Esophagus muscularis mucosa (tissue), 4 donors: ENCODE measurements around the gene ST3GAL2.

ENCODE experiments used
- CTCF ChIP-seq, 3 experiments: fragments of 200-600 bp in 2 of 3; fragments of 450-650 bp in 1 of 3; sonication (generic) in 2 of 3; IDR thresholded peaks; one replicate each; pipeline ENCODE4 v1.5.1; 2017 to 2019; ENCODE audit warnings: antibody characterized with exemption in 3 of 3, mild to moderate bottlenecking in 2 of 3, moderate library complexity in 1 of 3
- EP300 ChIP-seq: sonication (generic); formaldehyde crosslinking; IDR thresholded peaks from one replicate; pipeline ENCODE4 v1.6.1; 2017; ENCODE audit warnings: antibody characterized with exemption
- POLR2A ChIP-seq: fragments of 450-650 bp; IDR thresholded peaks from one replicate; pipeline ENCODE4 v1.6.1; 2017; ENCODE audit warnings: antibody characterized with exemption, moderate library complexity, mild to moderate bottlenecking, low read depth
- POLR2AphosphoS5 ChIP-seq, 2 donors: sonication (generic); formaldehyde crosslinking; IDR thresholded peaks; one replicate each; pipeline ENCODE4 v1.6.1; 2017; ENCODE audit warnings: antibody characterized with exemption in 2 of 2

GRCh38 chr16:70454222-70455034 lies 15.5 kb upstream of the ST3GAL2 start, which contains the start of gene FCSK:
- TF ChIP-seq CTCF (IDR thresholded peaks at IDR 0.05) (no peak), POLR2A (no peak), POLR2AphosphoS5 (IDR thresholded peaks at IDR 0.05) (peak; percentile 28 to 47), EP300 (no peak)
